Transverse colon (tissue), 4 donors: ENCODE results near the gene AZU1.

ENCODE experiments used
- EP300 ChIP-seq: sonication (generic); formaldehyde crosslinking; IDR thresholded peaks from one replicate; pipeline ENCODE4 v1.6.1; 2017; ENCODE audit warnings: antibody characterized with exemption, low read depth
- POLR2A ChIP-seq: fragments of 450-650 bp; IDR thresholded peaks from one replicate; pipeline ENCODE4 v1.6.1; 2016; ENCODE audit warnings: antibody characterized with exemption, mild to moderate bottlenecking, moderate library complexity
- POLR2AphosphoS5 ChIP-seq, 3 donors: sonication (generic); formaldehyde crosslinking; IDR thresholded peaks; one replicate each; pipeline ENCODE4 v1.6.1; 2016; ENCODE audit warnings: antibody characterized with exemption in 3 of 3
- TF ChIP-seq, protein P1 (sequence below), 5 experiments: fragments of 200-600 bp in 3 of 5; fragments of 450-650 bp in 2 of 5; sonication (generic) in 3 of 5; IDR thresholded peaks; 1 replicate in 2 of 5; 2 replicates in 3 of 5; pipeline ENCODE4 v1.5.1; 2016 to 2017; ENCODE audit warnings: antibody characterized with exemption in 5 of 5, inconsistent platforms in 3 of 5, mild to moderate bottlenecking in 2 of 5, moderate library complexity in 1 of 5

DNA sequence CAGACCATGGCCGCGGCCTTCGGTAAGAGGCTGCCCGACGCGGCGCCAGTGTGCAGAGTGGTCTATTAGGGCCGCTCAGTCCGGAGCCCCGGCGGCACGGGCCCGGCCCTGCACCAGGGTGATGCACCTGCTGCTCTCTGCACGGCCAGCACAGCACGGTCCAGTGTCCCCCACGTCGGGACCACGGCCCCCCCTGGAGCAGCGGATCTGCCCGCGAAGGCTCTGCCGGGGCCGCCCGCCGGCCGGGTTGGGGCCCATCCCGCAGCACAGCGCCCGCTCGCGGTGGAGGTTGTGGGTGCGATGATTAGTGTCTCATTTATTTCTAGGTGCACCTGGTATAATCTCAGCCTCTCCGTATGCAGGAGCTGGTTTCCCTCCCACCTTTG, 22.5 kb upstream of the AZU1 start:
- TF ChIP-seq, protein P1, sequence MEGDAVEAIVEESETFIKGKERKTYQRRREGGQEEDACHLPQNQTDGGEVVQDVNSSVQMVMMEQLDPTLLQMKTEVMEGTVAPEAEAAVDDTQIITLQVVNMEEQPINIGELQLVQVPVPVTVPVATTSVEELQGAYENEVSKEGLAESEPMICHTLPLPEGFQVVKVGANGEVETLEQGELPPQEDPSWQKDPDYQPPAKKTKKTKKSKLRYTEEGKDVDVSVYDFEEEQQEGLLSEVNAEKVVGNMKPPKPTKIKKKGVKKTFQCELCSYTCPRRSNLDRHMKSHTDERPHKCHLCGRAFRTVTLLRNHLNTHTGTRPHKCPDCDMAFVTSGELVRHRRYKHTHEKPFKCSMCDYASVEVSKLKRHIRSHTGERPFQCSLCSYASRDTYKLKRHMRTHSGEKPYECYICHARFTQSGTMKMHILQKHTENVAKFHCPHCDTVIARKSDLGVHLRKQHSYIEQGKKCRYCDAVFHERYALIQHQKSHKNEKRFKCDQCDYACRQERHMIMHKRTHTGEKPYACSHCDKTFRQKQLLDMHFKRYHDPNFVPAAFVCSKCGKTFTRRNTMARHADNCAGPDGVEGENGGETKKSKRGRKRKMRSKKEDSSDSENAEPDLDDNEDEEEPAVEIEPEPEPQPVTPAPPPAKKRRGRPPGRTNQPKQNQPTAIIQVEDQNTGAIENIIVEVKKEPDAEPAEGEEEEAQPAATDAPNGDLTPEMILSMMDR (IDR thresholded peaks at IDR 0.05): peak in 1 of 5 experiments; percentile 29
- TF ChIP-seq POLR2A: no peak
- no peak for TF ChIP-seq POLR2AphosphoS5 (IDR thresholded peaks at IDR 0.05)
- no peak for TF ChIP-seq EP300
